Sigmoid colon (tissue), 7 donors: ENCODE measurements around the gene CCSER1. TPM values are rescaled to one million over a fixed set of nuclear protein-coding genes. Genes with fewer than 3 reads are reported as not detected.
A peak's percentile ranks its signal among the peaks of the same experiment; 100 is the strongest.

ENCODE experiments used
- DNase-seq: peaks from one replicate; pipeline ENCODE4 v3.0.0-alpha.2; 2019
- H3K27ac ChIP-seq, 4 donors: fragments of 200-600 bp; sonication (generic); one replicate each; pipeline ENCODE4 v1.5.1; 2016 to 2019; ENCODE audit warnings: mild to moderate bottlenecking in 1 of 4
- H3K27me3 ChIP-seq, 3 donors: fragments of 200-600 bp; sonication (generic); one replicate each; pipeline ENCODE4 v1.5.1; 2019; ENCODE audit warnings: mild to moderate bottlenecking in 1 of 3
- H3K36me3 ChIP-seq, 4 donors: fragments of 200-600 bp; sonication (generic); one replicate each; pipeline ENCODE4 v1.5.1; 2016 to 2019
- H3K4me1 ChIP-seq, 4 donors: fragments of 200-600 bp; sonication (generic); one replicate each; pipeline ENCODE4 v1.5.1; 2017 to 2019
- H3K4me3 ChIP-seq, 4 donors: fragments of 200-600 bp; sonication (generic); one replicate each; pipeline ENCODE4 v1.5.1; 2017 to 2019; ENCODE audit warnings: mild to moderate bottlenecking in 2 of 4, moderate library complexity in 1 of 4
- H3K9me3 ChIP-seq, 4 donors: fragments of 200-600 bp in 3 of 4; sonication (generic) in 3 of 4; one replicate each; pipeline versions ENCODE4 v1.5.1 to v1.6.1; 2013 to 2019
- CTCF ChIP-seq, 4 experiments: fragments of 450-650 bp in 3 of 4; fragments of 200-600 bp in 1 of 4; IDR thresholded peaks; one replicate each; pipeline ENCODE4 v1.5.1; 2016 to 2019; ENCODE audit warnings: antibody characterized with exemption in 4 of 4, mild to moderate bottlenecking in 3 of 4, moderate library complexity in 2 of 4
- EP300 ChIP-seq, 4 donors: sonication (generic); formaldehyde crosslinking; IDR thresholded peaks; one replicate each; pipeline ENCODE4 v1.6.1; 2017; ENCODE audit warnings: antibody characterized with exemption in 4 of 4
- POLR2A ChIP-seq, 2 donors: fragments of 450-650 bp; IDR thresholded peaks; one replicate each; pipeline ENCODE4 v1.6.1; 2016; ENCODE audit warnings: antibody characterized with exemption in 2 of 2, mild to moderate bottlenecking in 2 of 2, moderate library complexity in 2 of 2
- POLR2AphosphoS5 ChIP-seq, 4 donors: sonication (generic); formaldehyde crosslinking; IDR thresholded peaks; one replicate each; pipeline ENCODE4 v1.6.1; 2017; ENCODE audit warnings: antibody characterized with exemption in 4 of 4
- WGBS, 2 donors: extraction: QIAGEN DNeasy Blood & Tissue Kit; methylation state at CpG; one replicate each; pipeline ENCODE4 v1.1.7; 2013; 5-methylcytosine and 5-hydroxymethylcytosine counted together
- intact Hi-C: fragments of 100-400 bp; cut with DNase I; formaldehyde crosslinking; loops from one replicate; pipeline ENCODE4 v1.15.1; 2023
- polyA plus RNA-seq, 3 donors: library from polyadenylated mRNA; stranded (reverse); fragments of 200-250 nt; gene quantifications; one replicate each; pipeline ENCODE4 v1.2.3, GENCODE V29; 2013
- total RNA-seq, 4 donors: library from RNA; depleted of rRNA; stranded (reverse); fragments of >200 nt; gene quantifications; one replicate each; pipeline ENCODE4 v1.1.0, GENCODE V29; 2016
- donor health status: healthy with polysubstance abuse.
- donor health status: Bipolar disorder and iron deficiency.
- donor health status: healthy.

The CCSER1 gene
- total and polyA plus RNA-seq, 7 donors = 1.6 to 7.2 (median 4.2) TPM

DNA sequence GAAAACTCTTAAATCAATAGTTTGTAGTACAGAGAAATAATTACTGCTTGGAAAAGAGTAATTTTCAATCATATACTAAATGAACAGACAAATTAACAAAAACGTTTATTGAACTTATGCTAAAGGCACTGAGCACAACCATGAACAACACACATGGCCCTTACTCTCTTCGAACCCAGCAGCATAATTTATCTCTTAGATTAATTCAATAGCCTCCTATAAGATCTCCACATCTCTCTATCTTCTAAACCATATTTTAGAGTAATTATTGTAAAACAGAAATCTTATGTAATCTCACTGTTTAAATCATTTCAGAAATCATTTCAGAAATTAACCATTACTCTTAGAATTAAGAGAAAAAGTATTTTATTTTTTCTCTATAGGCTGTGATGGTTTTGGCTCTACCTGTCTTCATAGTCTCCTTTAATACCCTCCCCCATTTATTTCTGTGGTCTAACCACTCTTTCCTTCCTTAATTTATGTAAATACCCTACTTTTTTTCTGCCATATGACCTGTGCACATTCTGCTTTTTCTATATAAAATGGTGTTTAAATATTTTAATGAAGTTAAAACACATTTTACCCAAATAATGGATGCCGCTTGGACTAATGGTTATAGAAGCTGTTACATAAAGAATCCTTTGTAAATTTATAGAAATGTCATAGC, 218.5 kb downstream of the CCSER1 start:
- Histone ChIP-seq H3K4me3 (no peak overlapping the region), H3K9me3 (no peaks in the 10 kb centered on the region), H3K27me3 (no peaks in the 10 kb centered on the region), H3K4me1 (no peaks in the 10 kb centered on the region), H3K27ac (no peak overlapping the region), H3K36me3 (no peaks in the 10 kb centered on the region)
- WGBS, 2 donors = 80 to 84% methylated on average over 3 of the region's 3 CpGs
- TF ChIP-seq EP300 (IDR thresholded peaks at IDR 0.05) (no peak), CTCF (IDR thresholded peaks at IDR 0.05) (no peak), POLR2A (IDR thresholded peaks at IDR 0.05) (no peak), POLR2AphosphoS5 (IDR thresholded peaks at IDR 0.05) (no peak)
- no peak for DNase-seq
- intact Hi-C loops = no loop called here

GRCh38 chr4:90349636-90350035, 222.4 kb downstream of the CCSER1 start:
- intact Hi-C loops = no loop called here
- 41 to 73% methylated on average over 2 of the region's 2 CpGs for WGBS, 2 donors
- no peaks in the 10 kb centered on the region for H3K4me1 ChIP-seq
- H3K4me3 ChIP-seq = no peak overlapping the region
- H3K36me3 ChIP-seq = no peaks in the 10 kb centered on the region
- TF ChIP-seq EP300 (IDR thresholded peaks at IDR 0.05) = no peak
- DNase-seq = no peak
- H3K27ac ChIP-seq = no peak overlapping the region
- no peaks in the 10 kb centered on the region for H3K9me3 ChIP-seq
- H3K27me3 ChIP-seq = no peaks in the 10 kb centered on the region

- H3K9me3 ChIP-seq = no peaks in the 10 kb centered on the region
- no peak for TF ChIP-seq EP300 (IDR thresholded peaks at IDR 0.05)
- peak in 1 of 4 experiments; percentile 14 for TF ChIP-seq CTCF (IDR thresholded peaks at IDR 0.05)
- TF ChIP-seq POLR2A (IDR thresholded peaks at IDR 0.05) = no peak
- TF ChIP-seq POLR2AphosphoS5 (IDR thresholded peaks at IDR 0.05) = no peak
- intact Hi-C loops = no loop called here
- H3K4me3 ChIP-seq = no peak overlapping the region
- no peak for DNase-seq
- H3K27ac ChIP-seq = no peak overlapping the region
- H3K36me3 ChIP-seq = no peaks in the 10 kb centered on the region
- H3K4me1 ChIP-seq = no peaks in the 10 kb centered on the region
- 29 to 30% methylated on average over 3 of the region's 3 CpGs for WGBS, 2 donors
- H3K27me3 ChIP-seq = no peaks in the 10 kb centered on the region
These were observed 230.0 kb downstream of the CCSER1 start for GRCh38 chr4:90357117-90357710.

DNA sequence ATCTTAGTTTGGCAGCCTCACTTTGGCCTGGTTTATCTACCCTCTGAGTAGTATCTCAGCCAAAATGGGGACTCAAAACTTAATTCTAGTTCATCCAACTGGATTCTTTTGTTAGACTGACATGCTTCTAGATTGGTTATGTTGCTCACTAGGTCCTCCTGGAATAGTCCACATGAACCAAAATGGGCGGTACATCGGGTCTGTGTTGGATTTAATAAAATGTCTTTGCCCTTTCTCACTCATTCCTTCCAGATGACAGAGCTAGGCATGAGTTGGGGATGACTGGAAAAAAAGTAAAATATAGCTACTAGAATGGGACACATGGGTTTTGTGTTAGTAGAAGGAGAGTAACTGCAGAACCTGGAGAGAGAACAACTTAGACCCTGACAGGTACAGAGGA, 247.9 kb downstream of the CCSER1 start:
- DNase-seq = no peak
- H3K4me3 ChIP-seq = no peak overlapping the region
- intact Hi-C loops = no loop called here

More for the DNA sequence above, 247.9 kb downstream of the CCSER1 start:
- Histone ChIP-seq H3K9me3 (no peaks in the 10 kb centered on the region), H3K36me3 (no peaks in the 10 kb centered on the region), H3K4me1 (no peaks in the 10 kb centered on the region), H3K27me3 (no peaks in the 10 kb centered on the region), H3K27ac (no peak overlapping the region)
- no peak for TF ChIP-seq POLR2AphosphoS5 (IDR thresholded peaks at IDR 0.05)
- TF ChIP-seq EP300 (IDR thresholded peaks at IDR 0.05) = no peak
- no peak for TF ChIP-seq POLR2A (IDR thresholded peaks at IDR 0.05)
- no peak for TF ChIP-seq CTCF (IDR thresholded peaks at IDR 0.05)
- 93 to 97% methylated on average over 2 of the region's 2 CpGs for WGBS, 2 donors
